Keratinocyte (primary cell): Measurements from ENCODE around the gene MED17.

Experiments
- CTCF ChIP-seq, 3 experiments: IDR thresholded peaks in 1 of 3; conservative IDR thresholded peaks in 1 of 3; optimal IDR thresholded peaks in 1 of 3; 2 replicates in 2 of 3; 3 replicates in 1 of 3; pipeline versions ENCODE3 to v1.5.1; 2011; ENCODE audit warnings: low read length in 3 of 3, mild to moderate bottlenecking in 3 of 3, moderate library complexity in 2 of 3, control low read depth in 1 of 3, inconsistent platforms in 1 of 3; ENCODE audit not compliant: insufficient read depth in 2 of 3; ENCODE audit errors: extremely low read depth in 1 of 3
- EZH2 ChIP-seq: IDR thresholded peaks from one replicate; pipeline ENCODE4 v1.6.1; 2012; ENCODE audit warnings: inconsistent platforms, mild to moderate bottlenecking, low read length, moderate library complexity

DNA sequence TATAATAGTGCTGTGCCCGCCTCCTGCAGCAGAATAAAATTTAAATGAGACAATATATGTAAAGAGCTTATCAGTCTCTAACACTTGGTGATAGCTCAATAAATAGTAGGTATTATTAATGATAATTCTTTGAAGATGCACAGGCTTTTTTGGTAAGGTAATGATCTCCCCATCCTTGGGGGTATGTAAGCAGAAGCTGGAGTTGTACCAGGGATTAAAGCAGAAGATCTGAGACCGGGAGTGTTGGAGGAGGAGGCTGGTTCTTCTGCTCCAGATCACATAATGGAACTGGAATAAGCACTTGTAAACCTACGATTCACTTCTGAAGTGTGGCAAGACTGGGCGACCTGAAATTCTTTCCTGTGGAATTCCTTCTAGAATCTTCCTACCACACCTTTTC is 58.0 kb downstream of the MED17 start:
- no peak for TF ChIP-seq CTCF (optimal IDR thresholded peaks at IDR 0.05 in 1 of 3, IDR thresholded peaks at IDR 0.05 in 1 of 3, conservative IDR thresholded peaks at IDR 0.05 in 1 of 3; ENCODE audit: extremely low read depth in 1 of 3, insufficient read depth in 2 of 3, low read length in 3 of 3)
- no peak for TF ChIP-seq EZH2
